K562 (cell line): ENCODE measurements around the gene BRME1. TPM values are rescaled to one million over a fixed set of nuclear protein-coding genes. Genes with fewer than 3 reads are reported as not detected.
A peak's percentile ranks its signal among the peaks of the same experiment; 100 is the strongest.

Experiments used
- ATF1 ChIP-seq, 2 experiments: fragments of 450-650 bp in 1 of 2; IDR thresholded peaks; 2 replicates each; pipeline ENCODE4 v1.6.1; 2016; ENCODE audit warnings: missing compliant biosample characterization in 1 of 2, missing genetic modification characterization in 1 of 2
- BRD4 ChIP-seq: fragments of 200-600 bp; sonication (generic); IDR thresholded peaks from 2 replicates; pipeline ENCODE4 v1.6.1; 2017; ENCODE audit warnings: inconsistent platforms
- EWSR1 ChIP-seq: fragments of 450-650 bp; IDR thresholded peaks from 2 replicates; pipeline ENCODE4 v1.6.1; 2018; ENCODE audit warnings: borderline replicate concordance, mild to moderate bottlenecking, low read depth, moderate library complexity; ENCODE audit not compliant: partially characterized antibody
- FOXK1 ChIP-seq: sonication (generic); formaldehyde crosslinking; IDR thresholded peaks from 2 replicates; pipeline ENCODE4 v1.8.0; 2022; ENCODE audit warnings: missing genetic modification reagents, mild to moderate bottlenecking, borderline replicate concordance
- HDAC1 ChIP-seq, 2 experiments: fragments of 450-650 bp; IDR thresholded peaks; 2 replicates each; pipeline ENCODE4 v1.6.1; 2016 to 2017; ENCODE audit warnings: inconsistent platforms in 1 of 2, mild to moderate bottlenecking in 1 of 2, moderate library complexity in 1 of 2
- MEIS2 ChIP-seq: fragments of 450-650 bp; IDR thresholded peaks from 2 replicates; pipeline ENCODE4 v1.6.1; 2014; ENCODE audit warnings: mild to moderate bottlenecking; ENCODE audit not compliant: partially characterized antibody
- NR2F6 ChIP-seq: fragments of 450-650 bp; formaldehyde crosslinking; IDR thresholded peaks from 2 replicates; pipeline ENCODE4 v1.4.0; 2020; ENCODE audit warnings: mild to moderate bottlenecking
- SIN3B ChIP-seq: fragments of 450-650 bp; IDR thresholded peaks from 2 replicates; pipeline ENCODE4 v1.6.1; 2017; ENCODE audit warnings: low read depth, mild to moderate bottlenecking, moderate library complexity
- ZNF445 ChIP-seq: fragments of 250-450 bp; sonication (Bioruptor Pico); IDR thresholded peaks from 2 replicates; pipeline ENCODE4 v1.4.0; 2020; ENCODE audit warnings: low read depth, mild to moderate bottlenecking, moderate library complexity
- polyA plus RNA-seq, 8 experiments: library from polyadenylated mRNA; depleted of rRNA in 4 of 8; stranded (reverse) in 5 of 8; unstranded in 3 of 8; fragments of >200 nt; fragmentation: Nextera tagmentation in 2 of 8; fragmentation: Illumina TruSeq in 1 of 8; extraction: Ambion mirVana in 2 of 8; extraction: Trizol in 1 of 8; gene quantifications; 2 replicates each; pipeline versions ENCODE4 v1.2.1 to v1.2.3, GENCODE V29; 2011 to 2014; ENCODE audit warnings: inconsistent platforms in 1 of 8, missing spikeins in 1 of 8
- total RNA-seq, 7 experiments: library from RNA; depleted of rRNA in 6 of 7; stranded (reverse); fragments of >200 nt in 6 of 7; fragmentation: Illumina TruSeq in 2 of 7; extraction: Trizol in 2 of 7; gene quantifications; 2 replicates each; pipeline versions ENCODE4 v1.2.1 to v1.2.3, GENCODE V29; 2011 to 2021; ENCODE audit warnings: low replicate concordance in 1 of 7
- TF ChIP-seq, protein P1 (sequence below): fragments of 250-450 bp; sonication (Bioruptor Pico); IDR thresholded peaks from 2 replicates; pipeline ENCODE4 v1.8.0; 2022; ENCODE audit warnings: inconsistent platforms, mild to moderate bottlenecking, moderate library complexity, borderline replicate concordance
- TF ChIP-seq, protein P2 (sequence below): sonication (generic); formaldehyde crosslinking; IDR thresholded peaks from 2 replicates; pipeline ENCODE4 v1.8.1; 2023; ENCODE audit warnings: mild to moderate bottlenecking, missing genetic modification reagents, moderate library complexity
- TF ChIP-seq, protein P3 (sequence below): fragments of 250-450 bp; sonication (Bioruptor Pico); IDR thresholded peaks from 2 replicates; pipeline ENCODE4 v1.6.1; 2021; ENCODE audit warnings: mild to moderate bottlenecking
- TF ChIP-seq, protein P4 (sequence below): fragments of 450-650 bp; formaldehyde crosslinking; IDR thresholded peaks from 2 replicates; pipeline ENCODE4 v1.4.0; 2022; ENCODE audit warnings: missing genetic modification characterization
- TF ChIP-seq, protein P5 (sequence below): fragments of 450-650 bp; conservative IDR thresholded peaks from 2 replicates; pipeline ENCODE4 v1.6.1; 2016; ENCODE audit warnings: missing genetic modification characterization, low read depth, mild to moderate bottlenecking, control low read depth, missing compliant biosample characterization
- TF ChIP-seq, protein P6 (sequence below): fragments of 450-650 bp; formaldehyde crosslinking; IDR thresholded peaks from 2 replicates; pipeline ENCODE4 v1.4.0; 2020; ENCODE audit warnings: mild to moderate bottlenecking, moderate library complexity
- TF ChIP-seq, protein P7 (sequence below): sonication (generic); formaldehyde crosslinking; IDR thresholded peaks from 2 replicates; pipeline ENCODE4 v1.8.1; 2023; ENCODE audit warnings: mild to moderate bottlenecking, missing genetic modification reagents

BRME1 gene
- total and polyA plus RNA-seq, 9 of the 15 experiments (the other 6 are each of a cell fraction or from before 2014, with no cell fraction given) = 0.75 to 6.1 (median 3.6) TPM

DNA sequence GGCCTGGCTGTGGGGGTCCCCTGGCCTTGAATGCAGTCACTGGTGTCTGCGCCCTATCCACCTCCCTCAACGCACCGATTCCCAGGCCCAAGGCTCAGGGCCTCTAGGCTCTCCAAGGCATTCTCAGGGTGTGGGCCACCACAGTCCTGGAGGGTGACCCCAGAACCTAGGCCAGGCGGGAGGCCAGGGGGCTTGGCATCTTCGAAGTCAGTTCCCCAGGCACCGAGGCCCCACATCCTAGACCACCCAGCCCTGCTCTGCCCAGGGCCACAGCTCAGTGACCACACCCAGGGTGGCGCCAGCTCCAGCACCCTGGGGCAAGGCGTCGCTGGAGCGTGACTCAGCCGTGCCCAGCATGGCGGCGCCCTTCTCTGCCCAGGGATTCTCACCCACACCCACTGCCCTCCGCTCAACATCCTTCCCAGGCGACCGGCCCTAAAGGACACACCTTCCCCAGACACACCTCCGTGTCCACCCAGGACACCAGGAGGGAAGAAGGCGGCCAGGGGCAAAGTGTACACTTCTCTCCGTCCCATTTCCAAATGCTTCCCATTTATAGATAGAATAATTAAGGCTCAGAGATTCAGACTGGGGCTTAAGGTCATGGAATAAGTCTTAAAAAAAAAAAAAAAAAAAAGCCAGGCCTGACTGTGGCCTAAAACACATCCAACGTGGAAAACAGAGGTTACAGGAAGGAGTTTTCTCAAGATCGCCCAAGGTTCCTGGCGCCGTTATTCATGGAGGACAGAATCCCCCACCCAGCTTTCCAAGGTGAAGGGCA, 65.4 kb downstream of the BRME1 start (continued):
- TF ChIP-seq, protein P1, sequence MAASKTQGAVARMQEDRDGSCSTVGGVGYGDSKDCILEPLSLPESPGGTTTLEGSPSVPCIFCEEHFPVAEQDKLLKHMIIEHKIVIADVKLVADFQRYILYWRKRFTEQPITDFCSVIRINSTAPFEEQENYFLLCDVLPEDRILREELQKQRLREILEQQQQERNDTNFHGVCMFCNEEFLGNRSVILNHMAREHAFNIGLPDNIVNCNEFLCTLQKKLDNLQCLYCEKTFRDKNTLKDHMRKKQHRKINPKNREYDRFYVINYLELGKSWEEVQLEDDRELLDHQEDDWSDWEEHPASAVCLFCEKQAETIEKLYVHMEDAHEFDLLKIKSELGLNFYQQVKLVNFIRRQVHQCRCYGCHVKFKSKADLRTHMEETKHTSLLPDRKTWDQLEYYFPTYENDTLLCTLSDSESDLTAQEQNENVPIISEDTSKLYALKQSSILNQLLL = no peak
- TF ChIP-seq SIN3B = no peak
- TF ChIP-seq, protein P2, sequence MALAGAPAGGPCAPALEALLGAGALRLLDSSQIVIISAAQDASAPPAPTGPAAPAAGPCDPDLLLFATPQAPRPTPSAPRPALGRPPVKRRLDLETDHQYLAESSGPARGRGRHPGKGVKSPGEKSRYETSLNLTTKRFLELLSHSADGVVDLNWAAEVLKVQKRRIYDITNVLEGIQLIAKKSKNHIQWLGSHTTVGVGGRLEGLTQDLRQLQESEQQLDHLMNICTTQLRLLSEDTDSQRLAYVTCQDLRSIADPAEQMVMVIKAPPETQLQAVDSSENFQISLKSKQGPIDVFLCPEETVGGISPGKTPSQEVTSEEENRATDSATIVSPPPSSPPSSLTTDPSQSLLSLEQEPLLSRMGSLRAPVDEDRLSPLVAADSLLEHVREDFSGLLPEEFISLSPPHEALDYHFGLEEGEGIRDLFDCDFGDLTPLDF (CRISPR knock-in tag) = no peak
- no peak for TF ChIP-seq ZNF445 (CRISPR knock-in tag)
- no peak for TF ChIP-seq BRD4
- no peak for TF ChIP-seq EWSR1
- TF ChIP-seq, protein P3, sequence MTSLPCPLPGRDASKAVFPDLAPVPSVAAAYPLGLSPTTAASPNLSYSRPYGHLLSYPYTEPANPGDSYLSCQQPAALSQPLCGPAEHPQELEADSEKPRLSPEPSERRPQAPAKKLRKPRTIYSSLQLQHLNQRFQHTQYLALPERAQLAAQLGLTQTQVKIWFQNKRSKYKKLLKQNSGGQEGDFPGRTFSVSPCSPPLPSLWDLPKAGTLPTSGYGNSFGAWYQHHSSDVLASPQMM (CRISPR knock-in tag) = no peak
- TF ChIP-seq, protein P4, sequence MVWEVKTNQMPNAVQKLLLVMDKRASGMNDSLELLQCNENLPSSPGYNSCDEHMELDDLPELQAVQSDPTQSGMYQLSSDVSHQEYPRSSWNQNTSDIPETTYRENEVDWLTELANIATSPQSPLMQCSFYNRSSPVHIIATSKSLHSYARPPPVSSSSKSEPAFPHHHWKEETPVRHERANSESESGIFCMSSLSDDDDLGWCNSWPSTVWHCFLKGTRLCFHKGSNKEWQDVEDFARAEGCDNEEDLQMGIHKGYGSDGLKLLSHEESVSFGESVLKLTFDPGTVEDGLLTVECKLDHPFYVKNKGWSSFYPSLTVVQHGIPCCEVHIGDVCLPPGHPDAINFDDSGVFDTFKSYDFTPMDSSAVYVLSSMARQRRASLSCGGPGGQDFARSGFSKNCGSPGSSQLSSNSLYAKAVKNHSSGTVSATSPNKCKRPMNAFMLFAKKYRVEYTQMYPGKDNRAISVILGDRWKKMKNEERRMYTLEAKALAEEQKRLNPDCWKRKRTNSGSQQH (CRISPR knock-in tag) = no peak
- TF ChIP-seq, protein P5, sequence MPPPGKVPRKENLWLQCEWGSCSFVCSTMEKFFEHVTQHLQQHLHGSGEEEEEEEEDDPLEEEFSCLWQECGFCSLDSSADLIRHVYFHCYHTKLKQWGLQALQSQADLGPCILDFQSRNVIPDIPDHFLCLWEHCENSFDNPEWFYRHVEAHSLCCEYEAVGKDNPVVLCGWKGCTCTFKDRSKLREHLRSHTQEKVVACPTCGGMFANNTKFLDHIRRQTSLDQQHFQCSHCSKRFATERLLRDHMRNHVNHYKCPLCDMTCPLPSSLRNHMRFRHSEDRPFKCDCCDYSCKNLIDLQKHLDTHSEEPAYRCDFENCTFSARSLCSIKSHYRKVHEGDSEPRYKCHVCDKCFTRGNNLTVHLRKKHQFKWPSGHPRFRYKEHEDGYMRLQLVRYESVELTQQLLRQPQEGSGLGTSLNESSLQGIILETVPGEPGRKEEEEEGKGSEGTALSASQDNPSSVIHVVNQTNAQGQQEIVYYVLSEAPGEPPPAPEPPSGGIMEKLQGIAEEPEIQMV = no peak
- TF ChIP-seq, protein P6, sequence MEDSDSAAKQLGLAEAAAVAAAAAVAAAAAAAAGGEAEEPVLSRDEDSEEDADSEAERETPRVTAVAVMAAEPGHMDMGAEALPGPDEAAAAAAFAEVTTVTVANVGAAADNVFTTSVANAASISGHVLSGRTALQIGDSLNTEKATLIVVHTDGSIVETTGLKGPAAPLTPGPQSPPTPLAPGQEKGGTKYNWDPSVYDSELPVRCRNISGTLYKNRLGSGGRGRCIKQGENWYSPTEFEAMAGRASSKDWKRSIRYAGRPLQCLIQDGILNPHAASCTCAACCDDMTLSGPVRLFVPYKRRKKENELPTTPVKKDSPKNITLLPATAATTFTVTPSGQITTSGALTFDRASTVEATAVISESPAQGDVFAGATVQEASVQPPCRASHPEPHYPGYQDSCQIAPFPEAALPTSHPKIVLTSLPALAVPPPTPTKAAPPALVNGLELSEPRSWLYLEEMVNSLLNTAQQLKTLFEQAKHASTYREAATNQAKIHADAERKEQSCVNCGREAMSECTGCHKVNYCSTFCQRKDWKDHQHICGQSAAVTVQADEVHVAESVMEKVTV (CRISPR knock-in tag) = no peak
- no peak for TF ChIP-seq FOXK1 (CRISPR knock-in tag)
- TF ChIP-seq NR2F6 (CRISPR knock-in tag) = no peak
- TF ChIP-seq HDAC1 (IDR thresholded peaks at IDR 0.05) = peak in 1 of 2 experiments; percentile 32; a peak in 1 of 4 replicates
- TF ChIP-seq MEIS2 = no peak
- TF ChIP-seq, protein P7, sequence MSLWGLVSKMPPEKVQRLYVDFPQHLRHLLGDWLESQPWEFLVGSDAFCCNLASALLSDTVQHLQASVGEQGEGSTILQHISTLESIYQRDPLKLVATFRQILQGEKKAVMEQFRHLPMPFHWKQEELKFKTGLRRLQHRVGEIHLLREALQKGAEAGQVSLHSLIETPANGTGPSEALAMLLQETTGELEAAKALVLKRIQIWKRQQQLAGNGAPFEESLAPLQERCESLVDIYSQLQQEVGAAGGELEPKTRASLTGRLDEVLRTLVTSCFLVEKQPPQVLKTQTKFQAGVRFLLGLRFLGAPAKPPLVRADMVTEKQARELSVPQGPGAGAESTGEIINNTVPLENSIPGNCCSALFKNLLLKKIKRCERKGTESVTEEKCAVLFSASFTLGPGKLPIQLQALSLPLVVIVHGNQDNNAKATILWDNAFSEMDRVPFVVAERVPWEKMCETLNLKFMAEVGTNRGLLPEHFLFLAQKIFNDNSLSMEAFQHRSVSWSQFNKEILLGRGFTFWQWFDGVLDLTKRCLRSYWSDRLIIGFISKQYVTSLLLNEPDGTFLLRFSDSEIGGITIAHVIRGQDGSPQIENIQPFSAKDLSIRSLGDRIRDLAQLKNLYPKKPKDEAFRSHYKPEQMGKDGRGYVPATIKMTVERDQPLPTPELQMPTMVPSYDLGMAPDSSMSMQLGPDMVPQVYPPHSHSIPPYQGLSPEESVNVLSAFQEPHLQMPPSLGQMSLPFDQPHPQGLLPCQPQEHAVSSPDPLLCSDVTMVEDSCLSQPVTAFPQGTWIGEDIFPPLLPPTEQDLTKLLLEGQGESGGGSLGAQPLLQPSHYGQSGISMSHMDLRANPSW (CRISPR knock-in tag) = no peak
- TF ChIP-seq ATF1 (CRISPR knock-in tag; IDR thresholded peaks at IDR 0.05) = no peak
- TF ChIP-seq ATF1 (tag; IDR thresholded peaks at IDR 0.05) = no peak
